ENCODE measurements around the gene SPAG16. TPM values are rescaled to one million over a fixed set of nuclear protein-coding genes. Genes with fewer than 3 reads are reported as not detected.

Gene SPAG16
- total and polyA plus RNA-seq, 5 donors, result 19.9 to 28.7 (median 23.2) TPM

DNA sequence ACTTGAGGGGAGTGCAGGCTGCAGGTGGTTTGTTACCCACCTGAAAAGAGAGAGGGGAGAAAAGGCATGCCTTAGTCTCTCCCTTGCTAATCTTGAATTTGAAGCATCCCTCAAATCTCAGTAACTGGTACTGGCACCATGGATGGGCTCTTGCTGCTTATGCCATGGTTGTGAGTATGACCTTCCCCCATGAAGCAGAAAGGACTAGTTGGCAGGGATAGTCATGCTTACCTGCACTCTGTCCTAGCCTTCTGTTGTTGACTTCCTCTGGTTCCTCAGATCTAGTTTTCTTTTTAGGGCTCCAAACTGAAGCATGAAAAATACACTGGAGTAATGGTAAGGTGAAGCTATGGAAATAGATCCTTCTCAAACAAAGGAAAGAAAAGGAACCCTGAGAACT lies 191.2 kb downstream of the SPAG16 start:
- Histone ChIP-seq H3K27me3 (ENCODE audit: control insufficient read depth, insufficient read depth) (no peaks in the 10 kb centered on the region), H3K4me1 (ENCODE audit: control insufficient read depth, insufficient read depth, low read length) (no peaks in the 10 kb centered on the region), H3K9me3 (ENCODE audit: control insufficient read depth, low read length) (peaks cover 3% of the 10 kb centered on the region), H3K4me3 (ENCODE audit: low read length) (no peak overlapping the region), H3K27ac (ENCODE audit: low read length) (no peak overlapping the region)
- DNase-seq, result no peak
- intact Hi-C loops (cut with DNase I), result no loop called here
- ATAC-seq, result no peak

DNA sequence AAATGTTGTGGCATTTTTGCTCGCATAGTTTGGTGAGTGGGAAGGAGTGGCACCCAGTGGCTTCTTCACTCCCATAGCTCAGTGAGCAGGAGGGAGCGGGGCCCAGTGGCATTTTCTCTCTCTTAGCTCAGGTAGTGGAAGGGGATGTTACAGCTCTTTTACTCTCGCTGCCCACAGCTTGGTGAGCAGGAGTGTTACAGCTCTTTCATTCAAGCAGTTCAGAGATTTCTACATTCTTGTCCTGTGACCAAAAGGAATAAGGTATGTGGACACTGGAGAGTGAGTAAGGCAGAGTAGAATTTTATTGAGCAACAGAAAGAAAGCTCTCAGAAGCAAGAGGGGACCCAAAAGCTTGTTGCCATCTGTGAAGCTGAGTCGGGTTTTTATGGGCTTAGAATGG lies 192.4 kb downstream of the SPAG16 start:
- no peak for ATAC-seq
- Histone ChIP-seq H3K27me3 (ENCODE audit: control insufficient read depth, insufficient read depth) (no peaks in the 10 kb centered on the region), H3K4me3 (ENCODE audit: low read length) (no peak overlapping the region), H3K4me1 (ENCODE audit: control insufficient read depth, insufficient read depth, low read length) (no peaks in the 10 kb centered on the region), H3K9me3 (ENCODE audit: control insufficient read depth, low read length) (peaks cover 3% of the 10 kb centered on the region), H3K27ac (ENCODE audit: low read length) (no peak overlapping the region)
- intact Hi-C loops (cut with DNase I), result no loop called here
- no peak for DNase-seq
- 82% methylated on average over 4 of the region's 4 CpGs for WGBS

DNA sequence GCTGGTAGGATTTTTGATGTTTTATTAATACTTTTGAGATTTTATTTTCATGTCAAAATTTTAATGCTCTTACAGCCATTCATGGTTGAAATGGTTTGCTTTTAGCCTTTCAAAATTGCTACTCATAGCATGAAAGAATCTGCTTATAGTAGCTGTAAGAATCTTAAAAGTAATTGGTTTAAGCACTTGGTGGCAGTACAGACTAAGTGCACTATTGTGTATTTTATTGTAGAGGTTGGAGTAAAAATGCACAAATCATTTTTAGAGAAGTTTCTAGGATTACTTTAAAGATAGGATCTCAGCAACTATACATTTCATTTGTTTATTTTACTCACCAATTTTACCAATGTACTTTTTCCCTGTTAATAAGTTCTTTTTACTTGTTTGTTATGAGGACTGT lies 205.8 kb downstream of the SPAG16 start:
- Histone ChIP-seq H3K27ac (ENCODE audit: low read length) (no peak overlapping the region), H3K4me1 (ENCODE audit: control insufficient read depth, insufficient read depth, low read length) (no peaks in the 10 kb centered on the region), H3K27me3 (ENCODE audit: control insufficient read depth, insufficient read depth) (no peaks in the 10 kb centered on the region), H3K9me3 (ENCODE audit: control insufficient read depth, low read length) (no peaks in the 10 kb centered on the region), H3K4me3 (ENCODE audit: low read length) (no peak overlapping the region)
- ATAC-seq, result no peak
- no peak for DNase-seq
- intact Hi-C loops (cut with DNase I), result no loop called here

DNA sequence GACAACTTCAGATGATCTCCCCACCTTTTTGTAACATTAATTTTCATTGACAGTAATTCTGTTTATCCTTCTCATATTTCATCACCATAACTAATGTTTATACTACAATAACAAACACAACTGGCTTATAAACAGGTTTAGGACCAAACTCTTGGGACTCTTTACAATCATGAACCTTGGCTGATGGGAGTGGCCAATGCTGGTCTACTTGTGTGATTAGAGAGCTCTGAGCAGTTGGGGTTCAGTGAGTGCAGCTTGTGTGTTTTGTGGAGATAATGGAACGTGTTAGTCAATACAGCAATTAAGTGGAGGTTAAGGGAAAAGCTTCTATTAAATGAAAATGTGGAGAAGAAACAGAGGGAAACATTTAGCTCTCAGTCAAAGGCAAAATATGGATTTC lies 207.1 kb downstream of the SPAG16 start:
- DNase-seq (no peak), ATAC-seq (no peak)

DNA sequence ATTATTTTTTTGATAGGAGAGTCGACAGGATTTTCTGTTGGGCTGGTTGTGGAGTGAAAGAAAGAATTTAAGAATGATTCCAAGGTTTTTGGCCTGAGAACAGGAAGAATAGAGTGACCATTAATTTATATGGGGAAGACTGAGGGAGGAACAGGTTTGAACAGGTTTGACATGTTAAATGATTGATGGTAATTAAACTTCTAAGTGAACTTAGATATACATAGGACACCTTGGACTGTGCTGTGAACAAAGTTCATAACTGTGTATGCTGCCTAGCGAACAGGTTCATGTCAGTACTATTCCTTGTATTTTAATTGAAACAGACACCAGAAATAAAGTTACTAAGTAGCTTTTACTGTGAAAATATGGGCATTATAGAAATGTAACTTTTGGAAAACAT lies 212.0 kb downstream of the SPAG16 start:
- H3K4me3 ChIP-seq (ENCODE audit: low read length), result no peak overlapping the region
- intact Hi-C loops (cut with DNase I), result no loop called here
- H3K9me3 ChIP-seq (ENCODE audit: control insufficient read depth, low read length), result no peaks in the 10 kb centered on the region
- ATAC-seq (no peak), DNase-seq (no peak)
- no peaks in the 10 kb centered on the region for H3K27me3 ChIP-seq (ENCODE audit: control insufficient read depth, insufficient read depth)
- H3K4me1 ChIP-seq (ENCODE audit: control insufficient read depth, insufficient read depth, low read length), result no peaks in the 10 kb centered on the region
- WGBS, result 65% methylated on average over 2 of the region's 2 CpGs
- H3K27ac ChIP-seq (ENCODE audit: low read length), result no peak overlapping the region

More for the DNA sequence above, 207.1 kb downstream of the SPAG16 start:
- WGBS, result 40% methylated on average over 1 of the region's 1 CpG
- intact Hi-C loops (cut with DNase I), result no loop called here
- Histone ChIP-seq H3K4me1 (ENCODE audit: control insufficient read depth, insufficient read depth, low read length) (no peaks in the 10 kb centered on the region), H3K9me3 (ENCODE audit: control insufficient read depth, low read length) (no peaks in the 10 kb centered on the region), H3K27me3 (ENCODE audit: control insufficient read depth, insufficient read depth) (no peaks in the 10 kb centered on the region), H3K4me3 (ENCODE audit: low read length) (no peak overlapping the region), H3K27ac (ENCODE audit: low read length) (no peak overlapping the region)

DNA sequence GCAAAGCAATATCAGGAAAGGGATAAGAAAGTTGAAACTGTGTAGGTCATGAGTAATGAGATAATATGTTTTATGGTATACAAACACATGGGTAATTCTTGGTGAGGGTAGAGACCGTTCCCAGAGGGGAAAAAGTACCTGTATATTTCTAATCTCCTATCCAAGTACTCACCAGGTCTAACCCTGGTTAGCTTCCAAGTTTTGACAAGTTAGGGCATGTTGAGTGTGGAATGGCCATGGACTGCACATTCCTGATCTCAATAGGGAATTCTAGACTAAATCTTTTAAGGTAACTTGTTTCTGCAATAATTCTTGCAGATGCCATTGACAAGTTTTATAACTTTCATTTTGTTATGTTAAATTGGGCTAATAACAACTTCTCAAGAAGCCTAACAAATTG lies 216.6 kb downstream of the SPAG16 start:
- intact Hi-C loops (cut with DNase I), result no loop called here
- DNase-seq, result no peak
- 67% methylated on average over 1 of the region's 1 CpG for WGBS
- Histone ChIP-seq H3K4me3 (ENCODE audit: low read length) (no peak overlapping the region), H3K9me3 (ENCODE audit: control insufficient read depth, low read length) (no peaks in the 10 kb centered on the region), H3K4me1 (ENCODE audit: control insufficient read depth, insufficient read depth, low read length) (no peaks in the 10 kb centered on the region), H3K27ac (ENCODE audit: low read length) (no peak overlapping the region), H3K27me3 (ENCODE audit: control insufficient read depth, insufficient read depth) (no peaks in the 10 kb centered on the region)
- ATAC-seq, result no peak

DNA sequence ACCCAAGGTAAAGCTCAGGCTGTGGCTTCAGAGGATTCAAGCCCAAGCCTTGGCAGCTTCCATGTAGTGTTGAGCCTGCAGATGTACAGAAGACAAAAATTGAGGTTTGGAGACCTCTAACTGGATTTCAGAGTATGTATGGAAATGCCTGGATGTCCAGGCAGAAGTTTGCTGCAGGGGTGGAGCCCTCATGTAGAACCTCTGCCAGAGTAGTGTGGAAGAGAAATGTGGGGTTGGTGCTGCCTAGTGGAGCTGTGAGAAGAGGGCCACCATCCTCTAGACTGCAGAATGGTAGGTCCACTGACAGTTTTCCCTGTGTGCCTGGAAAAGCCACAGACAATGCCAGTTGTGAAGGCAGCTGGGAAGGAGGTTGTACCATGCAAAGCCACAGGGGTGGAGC lies 239.9 kb downstream of the SPAG16 start:
- no peaks in the 10 kb centered on the region for H3K27me3 ChIP-seq (ENCODE audit: control insufficient read depth, insufficient read depth)
- no peak overlapping the region for H3K4me3 ChIP-seq (ENCODE audit: low read length)
- H3K4me1 ChIP-seq (ENCODE audit: control insufficient read depth, insufficient read depth, low read length), result no peaks in the 10 kb centered on the region
- intact Hi-C loops (cut with DNase I), result no loop called here
- no peak for ATAC-seq
- no peaks in the 10 kb centered on the region for H3K9me3 ChIP-seq (ENCODE audit: control insufficient read depth, low read length)
- no peak overlapping the region for H3K27ac ChIP-seq (ENCODE audit: low read length)
- DNase-seq, result no peak

DNA sequence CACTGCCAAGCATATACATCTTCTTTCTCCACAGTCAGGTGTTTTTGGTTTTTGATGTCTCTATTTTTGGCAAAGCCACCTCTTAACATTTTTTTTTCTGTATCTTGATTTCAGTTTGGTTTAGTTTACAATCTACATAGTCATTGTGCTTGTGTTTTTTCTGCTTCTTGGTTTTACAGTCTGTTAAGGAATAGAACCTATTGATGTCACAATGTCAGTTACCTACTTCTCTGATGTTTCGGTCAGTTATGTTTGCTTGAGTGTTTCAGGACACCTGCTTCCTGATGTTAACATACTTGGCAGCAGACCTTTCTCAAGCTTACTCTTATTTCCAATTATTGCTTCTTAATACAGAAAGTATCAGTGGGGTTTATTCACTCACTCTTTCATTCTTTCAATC lies 253.3 kb downstream of the SPAG16 start:
- intact Hi-C loops (cut with DNase I), result no loop called here
- no peaks in the 10 kb centered on the region for H3K4me1 ChIP-seq (ENCODE audit: control insufficient read depth, insufficient read depth, low read length)
- 81% methylated on average over 1 of the region's 1 CpG for WGBS
- no peak overlapping the region for H3K4me3 ChIP-seq (ENCODE audit: low read length)
- H3K9me3 ChIP-seq (ENCODE audit: control insufficient read depth, low read length), result no peaks in the 10 kb centered on the region
- no peaks in the 10 kb centered on the region for H3K27me3 ChIP-seq (ENCODE audit: control insufficient read depth, insufficient read depth)
- no peak for ATAC-seq
- H3K27ac ChIP-seq (ENCODE audit: low read length), result no peak overlapping the region
- DNase-seq, result no peak

DNA sequence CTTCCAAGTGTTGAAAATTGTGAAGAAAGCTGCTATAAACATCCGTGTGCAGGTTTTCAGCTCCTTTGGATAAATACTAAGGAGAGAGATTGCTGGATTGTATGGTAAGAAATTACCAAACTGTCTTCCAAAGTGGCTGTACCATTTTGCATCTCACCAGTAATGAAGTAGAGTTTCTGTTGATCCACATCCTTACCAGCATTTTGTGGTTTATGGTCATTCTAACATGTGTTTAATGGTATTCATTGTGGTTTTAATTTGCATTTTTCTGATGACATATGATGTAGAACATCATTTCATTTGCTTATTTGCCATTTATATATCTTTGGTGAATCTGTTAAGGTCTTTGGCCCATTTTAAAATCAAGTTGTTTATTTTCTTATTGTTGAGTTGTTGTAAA lies 260.7 kb downstream of the SPAG16 start:
- Histone ChIP-seq H3K4me1 (ENCODE audit: control insufficient read depth, insufficient read depth, low read length) (no peaks in the 10 kb centered on the region), H3K27ac (ENCODE audit: low read length) (no peak overlapping the region), H3K4me3 (ENCODE audit: low read length) (no peak overlapping the region), H3K27me3 (ENCODE audit: control insufficient read depth, insufficient read depth) (no peaks in the 10 kb centered on the region), H3K9me3 (ENCODE audit: control insufficient read depth, low read length) (no peaks in the 10 kb centered on the region)
- no peak for ATAC-seq
- intact Hi-C loops (cut with DNase I), result no loop called here
- DNase-seq, result no peak
- 62% methylated on average over 1 of the region's 1 CpG for WGBS

DNA sequence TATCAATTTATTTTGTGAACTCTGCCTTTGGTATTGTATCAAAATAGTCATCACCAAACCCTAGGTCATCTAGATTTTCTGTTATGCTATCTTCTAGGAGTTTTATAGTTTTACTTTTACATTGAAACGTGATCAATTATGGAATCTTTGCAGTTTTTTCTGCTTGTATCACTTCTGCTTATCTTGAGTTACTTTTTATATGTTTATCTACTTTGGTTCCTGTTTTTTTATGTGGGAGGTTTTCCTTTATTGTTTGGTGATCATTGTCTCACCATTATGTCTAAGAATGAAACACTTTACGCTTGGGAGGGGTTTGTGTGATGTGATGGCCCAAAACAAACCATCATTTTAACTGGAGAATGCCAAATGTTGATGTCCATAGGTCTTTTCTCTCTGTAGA lies 261.2 kb downstream of the SPAG16 start:
- H3K27ac ChIP-seq (ENCODE audit: low read length), result no peak overlapping the region
- WGBS, result 36% methylated on average over 2 of the region's 2 CpGs
- no peaks in the 10 kb centered on the region for H3K4me1 ChIP-seq (ENCODE audit: control insufficient read depth, insufficient read depth, low read length)
- no peak for ATAC-seq
- no peaks in the 10 kb centered on the region for H3K27me3 ChIP-seq (ENCODE audit: control insufficient read depth, insufficient read depth)
- H3K4me3 ChIP-seq (ENCODE audit: low read length), result no peak overlapping the region
- DNase-seq, result no peak
- intact Hi-C loops (cut with DNase I), result no loop called here
- no peaks in the 10 kb centered on the region for H3K9me3 ChIP-seq (ENCODE audit: control insufficient read depth, low read length)

DNA sequence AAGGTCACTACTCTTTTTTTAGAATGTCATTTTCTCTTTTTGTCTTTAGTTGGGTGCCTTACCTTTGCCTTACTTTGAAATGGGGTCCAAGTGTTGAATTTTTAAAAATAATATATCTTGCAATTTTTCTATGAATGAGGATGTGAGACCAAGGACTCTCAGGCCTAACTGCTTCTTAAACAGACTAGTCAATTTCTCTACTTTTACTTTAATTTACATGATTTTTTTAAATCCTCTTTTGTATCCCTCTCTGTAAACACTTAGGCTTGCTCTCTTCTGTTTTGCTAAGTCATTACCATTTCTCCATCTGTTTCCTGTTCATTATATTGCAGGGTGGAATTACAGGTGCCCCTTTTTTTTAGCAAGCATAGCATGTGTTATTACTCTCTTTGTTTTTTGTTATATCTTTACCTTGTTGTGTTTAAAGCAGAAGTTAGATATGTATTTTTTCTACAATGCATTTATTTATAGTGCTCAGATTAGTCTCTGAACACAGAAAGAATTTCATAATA lies 261.8 kb downstream of the SPAG16 start:
- Histone ChIP-seq H3K27me3 (ENCODE audit: control insufficient read depth, insufficient read depth) (no peaks in the 10 kb centered on the region), H3K27ac (ENCODE audit: low read length) (no peak overlapping the region), H3K9me3 (ENCODE audit: control insufficient read depth, low read length) (no peaks in the 10 kb centered on the region), H3K4me1 (ENCODE audit: control insufficient read depth, insufficient read depth, low read length) (no peaks in the 10 kb centered on the region), H3K4me3 (ENCODE audit: low read length) (no peak overlapping the region)
- ATAC-seq (no peak), DNase-seq (no peak)
- intact Hi-C loops (cut with DNase I), result no loop called here

DNA sequence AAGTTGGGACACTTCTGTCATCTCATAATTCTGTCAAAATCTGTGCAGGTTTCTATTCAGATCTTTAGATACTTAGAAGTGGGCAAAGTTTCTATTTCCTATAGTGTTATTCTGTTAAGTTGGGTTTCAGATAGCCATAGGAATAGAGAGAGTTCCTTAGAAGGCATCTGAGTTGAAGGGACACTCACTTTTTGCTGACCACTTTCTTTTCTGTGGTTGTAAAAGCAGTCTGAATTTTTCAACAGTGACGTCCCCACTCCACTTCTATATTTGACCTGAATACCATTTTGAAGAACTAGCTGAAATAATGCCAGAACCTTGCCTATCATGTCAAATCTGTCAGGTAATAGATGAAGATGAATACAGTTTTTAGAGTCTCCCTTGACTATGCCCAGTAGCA lies 267.3 kb downstream of the SPAG16 start:
- Histone ChIP-seq H3K4me1 (ENCODE audit: control insufficient read depth, insufficient read depth, low read length) (no peaks in the 10 kb centered on the region), H3K27me3 (ENCODE audit: control insufficient read depth, insufficient read depth) (no peaks in the 10 kb centered on the region), H3K27ac (ENCODE audit: low read length) (no peak overlapping the region), H3K9me3 (ENCODE audit: control insufficient read depth, low read length) (no peaks in the 10 kb centered on the region), H3K4me3 (ENCODE audit: low read length) (no peak overlapping the region)
- DNase-seq (no peak), ATAC-seq (no peak)
- intact Hi-C loops (cut with DNase I), result no loop called here
- 63% methylated on average over 1 of the region's 1 CpG for WGBS

Measured in right cardiac atrium (tissue), 5 donors.